GM12878 (cell line): ENCODE data around the gene MID1.

Experiments
- CHD4 ChIP-seq: fragments of 200-600 bp; sonication (generic); IDR thresholded peaks from 2 replicates; pipeline ENCODE4 v1.6.1; 2016; ENCODE audit warnings: mild to moderate bottlenecking
- FOXK2 ChIP-seq: fragments of 450-650 bp; IDR thresholded peaks from 2 replicates; pipeline ENCODE4 v1.6.1; 2017; ENCODE audit warnings: mild to moderate bottlenecking, moderate library complexity
- MYC ChIP-seq: IDR thresholded peaks from 2 replicates; pipeline ENCODE4 v1.6.1; 2011; ENCODE audit warnings: mild to moderate bottlenecking, low read length, moderate library complexity, inconsistent platforms; ENCODE audit not compliant: insufficient read depth, insufficient replicate concordance, insufficient read length, severe bottlenecking
- POLR2AphosphoS5 ChIP-seq: IDR thresholded peaks from 2 replicates; pipeline ENCODE4 v1.6.1; 2011; ENCODE audit warnings: mild to moderate bottlenecking, low read length, inconsistent platforms
- RCOR1 ChIP-seq: conservative IDR thresholded peaks from 2 replicates; pipeline ENCODE4 v1.6.1; 2012; ENCODE audit warnings: low read depth, low read length, improper control_type of control experiment
- SMAD5 ChIP-seq: IDR thresholded peaks from 2 replicates; pipeline ENCODE4 v1.6.1; 2016; ENCODE audit warnings: antibody characterized with exemption, low read depth
- SREBF2 ChIP-seq: IDR thresholded peaks from 2 replicates; pipeline ENCODE4 v1.6.1; 2012; ENCODE audit warnings: mild to moderate bottlenecking, low read length
- WRNIP1 ChIP-seq: IDR thresholded peaks from 2 replicates; pipeline ENCODE4 v1.6.1; 2011; ENCODE audit warnings: low read depth, low read length, improper control_type of control experiment, borderline replicate concordance
- TF ChIP-seq, protein P1 (sequence below): fragments of 450-650 bp; IDR thresholded peaks from 2 replicates; pipeline ENCODE4 v1.6.1; 2017; ENCODE audit warnings: mild to moderate bottlenecking

- TF ChIP-seq, protein P1, sequence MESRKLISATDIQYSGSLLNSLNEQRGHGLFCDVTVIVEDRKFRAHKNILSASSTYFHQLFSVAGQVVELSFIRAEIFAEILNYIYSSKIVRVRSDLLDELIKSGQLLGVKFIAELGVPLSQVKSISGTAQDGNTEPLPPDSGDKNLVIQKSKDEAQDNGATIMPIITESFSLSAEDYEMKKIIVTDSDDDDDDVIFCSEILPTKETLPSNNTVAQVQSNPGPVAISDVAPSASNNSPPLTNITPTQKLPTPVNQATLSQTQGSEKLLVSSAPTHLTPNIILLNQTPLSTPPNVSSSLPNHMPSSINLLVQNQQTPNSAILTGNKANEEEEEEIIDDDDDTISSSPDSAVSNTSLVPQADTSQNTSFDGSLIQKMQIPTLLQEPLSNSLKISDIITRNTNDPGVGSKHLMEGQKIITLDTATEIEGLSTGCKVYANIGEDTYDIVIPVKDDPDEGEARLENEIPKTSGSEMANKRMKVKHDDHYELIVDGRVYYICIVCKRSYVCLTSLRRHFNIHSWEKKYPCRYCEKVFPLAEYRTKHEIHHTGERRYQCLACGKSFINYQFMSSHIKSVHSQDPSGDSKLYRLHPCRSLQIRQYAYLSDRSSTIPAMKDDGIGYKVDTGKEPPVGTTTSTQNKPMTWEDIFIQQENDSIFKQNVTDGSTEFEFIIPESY: no peak
- TF ChIP-seq POLR2AphosphoS5 (no peak), SREBF2 (no peak), FOXK2 (no peak), CHD4 (no peak), RCOR1 (no peak), WRNIP1 (no peak), SMAD5 (no peak), MYC (no peak)
Measured at GRCh38 chrX:10603612-10604011, 16.8 kb downstream of the MID1 start.
